HL-60 (cell line): ENCODE measurements around the gene UIMC1.

Source experiments
- CTCF ChIP-seq: IDR thresholded peaks from one replicate; pipeline ENCODE4 v1.5.1; 2011; ENCODE audit warnings: low read length, control low read depth, inconsistent platforms; ENCODE audit not compliant: insufficient read depth
- GABPA ChIP-seq: IDR thresholded peaks from 2 replicates; pipeline ENCODE4 v1.6.1; 2012; ENCODE audit warnings: low read depth
- REST ChIP-seq: IDR thresholded peaks from 2 replicates; pipeline ENCODE4 v1.6.1; 2012; ENCODE audit warnings: low read depth; ENCODE audit not compliant: insufficient replicate concordance

DNA sequence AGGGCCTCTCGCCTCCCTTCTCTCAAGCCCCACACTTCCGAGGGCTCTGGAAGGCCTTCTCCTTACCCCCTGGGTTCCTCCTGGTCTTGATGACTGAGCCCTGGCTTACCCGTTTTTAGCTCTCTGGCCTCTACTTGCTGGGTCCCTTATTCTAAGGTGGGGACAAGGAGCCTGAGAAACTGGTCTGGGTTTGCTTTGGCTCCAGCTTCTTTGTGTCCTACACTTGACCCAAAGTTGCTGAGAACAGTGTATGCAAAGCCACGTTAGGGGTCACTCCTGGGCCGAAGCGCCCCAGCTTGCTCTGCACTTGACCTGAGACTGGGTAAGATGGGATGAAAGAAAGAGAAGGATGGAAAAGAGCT is 16.7 kb upstream of the UIMC1 start:
- TF ChIP-seq REST (no peak), CTCF (no peak), GABPA (no peak)
